HG03575 (cell line): ENCODE data around the gene MFSD2A.

Source experiments
- ATAC-seq: cut with Tn5 transposase; IDR thresholded peaks from one replicate; pipeline ENCODE4 v1.9.1; 2021; ENCODE audit not compliant: unreplicated experiment, insufficient number of reproducible peaks, low FRiP score; ENCODE audit errors: extremely low read depth

MFSD2A gene

GRCh38 chr1:39938856-39939255, 16.1 kb upstream of the MFSD2A start:
- no peak for ATAC-seq

GRCh38 chr1:39940253-39940652, 14.7 kb upstream of the MFSD2A start:
- ATAC-seq: no peak

- ATAC-seq: no peak
Observed at GRCh38 chr1:39940980-39941871, 13.7 kb upstream of the MFSD2A start.

DNA sequence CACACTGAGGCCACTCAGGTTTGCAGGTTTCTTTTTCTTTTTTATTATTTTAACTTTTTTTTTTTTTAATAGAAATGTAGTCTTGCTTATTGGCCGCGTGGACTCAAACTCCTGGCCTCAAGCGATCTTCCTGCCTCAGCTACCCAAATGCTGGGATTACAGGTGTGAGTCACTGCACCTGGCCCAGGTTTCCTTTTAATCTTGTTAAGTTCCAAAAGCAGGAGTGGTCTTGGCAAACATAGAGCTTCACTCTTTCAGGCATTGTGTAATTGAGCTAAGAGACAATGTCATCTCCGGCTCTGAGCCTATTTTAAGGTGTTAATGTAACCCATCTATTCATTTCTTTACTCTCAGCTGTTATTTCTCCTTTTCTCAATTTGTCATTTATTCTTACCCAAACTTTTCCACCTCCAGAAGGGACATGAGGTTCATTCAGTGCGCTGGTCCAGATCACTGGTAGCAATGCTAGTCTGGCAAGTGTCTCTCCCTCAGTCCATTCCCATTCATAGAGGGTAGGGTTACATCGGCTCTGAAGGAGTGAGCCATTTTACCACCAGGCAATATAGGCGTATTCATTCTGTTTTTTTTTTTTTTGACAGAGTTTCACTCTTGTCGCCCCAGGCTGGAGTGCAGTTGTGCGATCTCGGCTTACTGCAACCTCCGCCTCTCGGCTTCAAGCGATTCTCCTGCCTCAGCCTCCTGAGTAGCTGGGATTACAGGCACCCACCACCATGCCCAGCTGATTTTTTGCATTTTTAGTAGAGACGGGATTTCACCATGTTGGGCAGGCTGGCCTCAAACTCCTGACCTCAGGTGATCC, 11.3 kb upstream of the MFSD2A start:
- no peak for ATAC-seq

DNA sequence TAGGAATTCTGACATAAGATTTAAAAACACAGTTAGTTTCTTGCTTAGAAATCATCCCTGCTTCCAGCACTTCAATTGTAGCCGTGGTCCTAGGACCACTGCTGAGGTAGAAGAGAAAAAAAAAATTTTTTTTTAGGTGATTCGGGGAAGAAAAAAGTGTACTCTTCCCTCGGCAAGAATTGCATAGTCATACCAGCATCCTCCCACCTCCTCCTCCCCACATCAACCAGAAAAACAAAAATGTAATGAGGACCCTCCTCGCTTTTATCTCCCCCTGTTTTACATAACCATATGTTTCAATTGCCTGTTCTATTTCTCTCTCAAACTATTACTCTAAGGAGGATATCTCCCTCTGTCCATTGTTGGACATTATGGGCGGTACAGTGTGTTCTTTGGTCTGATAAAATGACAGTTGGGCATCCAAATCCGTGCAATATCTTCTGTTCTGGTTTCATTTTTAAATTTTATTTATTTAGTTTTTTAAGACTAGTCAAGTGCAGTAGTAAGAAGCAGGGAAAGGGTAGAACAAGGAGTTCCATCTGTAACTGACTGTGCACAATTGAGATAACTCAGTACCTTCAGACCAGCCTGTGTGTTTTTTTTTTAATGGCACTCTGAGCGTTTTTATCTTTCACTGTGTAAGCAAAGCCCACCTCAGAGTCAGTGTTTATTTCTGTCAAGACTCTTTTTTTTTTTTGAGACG, 10.4 kb upstream of the MFSD2A start:
- no peak for ATAC-seq

DNA sequence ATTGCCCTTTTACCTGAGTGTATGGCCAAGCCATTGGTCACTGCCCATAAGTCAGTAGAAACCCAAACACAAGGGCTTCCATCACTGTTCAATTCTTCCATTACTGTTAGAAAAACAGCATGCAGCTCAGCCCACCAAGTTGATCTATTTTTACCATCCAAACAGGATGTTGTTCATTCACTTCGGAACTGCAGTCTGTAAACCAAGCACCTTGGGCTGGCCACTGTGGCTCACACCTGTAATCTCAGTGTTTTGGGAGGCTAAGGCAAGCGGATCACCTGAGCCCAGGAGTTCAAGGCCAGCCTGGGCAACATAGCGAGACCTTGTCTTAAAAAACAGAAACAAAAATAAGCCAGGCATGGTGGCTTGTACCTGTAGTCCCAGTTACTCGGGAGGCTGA, 8.7 kb upstream of the MFSD2A start:
- no peak for ATAC-seq

DNA sequence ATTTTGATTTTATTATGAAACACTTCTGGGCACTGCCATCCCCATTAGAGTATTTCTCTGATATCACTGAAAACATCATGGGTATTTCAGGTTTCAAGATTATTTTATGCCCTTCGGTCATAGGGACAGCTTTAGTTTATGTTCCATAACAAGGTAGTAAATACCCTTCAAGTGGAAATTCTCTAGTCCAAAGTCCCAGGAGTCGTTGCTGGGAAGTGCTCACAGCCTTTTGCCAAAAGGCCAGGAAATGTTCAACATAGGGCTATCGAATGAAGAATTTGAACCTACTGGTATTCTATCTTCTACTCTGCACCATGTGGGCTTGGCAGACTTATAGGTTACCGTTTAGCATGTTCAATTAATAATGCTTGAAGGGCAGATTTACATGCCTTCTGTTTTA, 7.7 kb upstream of the MFSD2A start:
- ATAC-seq: no peak

DNA sequence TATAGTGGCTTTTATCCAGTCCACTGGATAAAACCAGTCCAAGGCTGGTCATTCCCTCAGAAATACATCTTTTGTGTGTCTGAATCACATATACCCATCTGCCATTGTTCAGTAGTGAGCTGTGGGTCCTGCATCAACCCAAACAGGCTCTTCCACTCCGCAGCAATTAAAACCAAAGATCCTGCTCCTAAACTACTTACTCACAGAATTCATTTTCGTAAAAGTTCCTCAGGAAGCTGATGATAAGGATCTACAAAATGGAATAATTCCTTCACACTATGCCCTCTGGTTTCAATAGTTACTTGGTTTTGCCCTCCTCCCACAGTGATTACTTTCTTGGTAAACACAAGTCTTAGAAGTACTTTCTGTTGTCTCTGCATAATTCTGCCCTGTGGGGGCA, 5.1 kb upstream of the MFSD2A start:
- no peak for ATAC-seq

GRCh38 chr1:39951926-39952325, 3.0 kb upstream of the MFSD2A start:
- no peak for ATAC-seq

- ATAC-seq: no peak
Observed at GRCh38 chr1:39952359-39953110, 2.4 kb upstream of the MFSD2A start.

DNA sequence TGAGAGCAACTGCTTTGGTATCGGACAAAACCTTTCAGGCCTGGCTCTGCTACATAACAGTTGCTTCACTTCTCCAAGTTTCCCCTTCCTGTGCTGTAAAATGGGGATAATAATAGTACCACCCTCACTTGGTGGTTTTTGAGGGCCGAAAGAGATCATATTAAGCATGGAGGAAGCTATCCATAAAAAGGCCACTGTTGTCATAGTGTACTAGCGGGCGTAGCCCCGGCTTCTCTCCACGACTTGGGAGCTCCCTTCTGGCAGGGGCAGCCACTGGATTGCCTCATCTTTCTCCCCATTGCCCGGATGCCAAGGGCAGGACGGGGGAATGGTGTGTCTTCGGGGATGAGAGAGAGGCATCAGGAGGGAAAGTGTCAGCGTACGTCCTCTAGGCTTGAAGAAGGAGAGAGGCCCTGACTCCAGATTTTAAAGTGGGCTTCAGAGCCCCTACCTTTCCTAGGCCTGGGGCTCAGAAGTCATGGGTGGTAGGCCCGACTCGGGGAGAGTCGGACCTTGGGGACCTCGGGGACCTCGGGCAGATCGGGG, 548 bp upstream of the MFSD2A start:
- no peak for ATAC-seq

- ATAC-seq: no peak
Observed at GRCh38 chr1:39955547-39956539, 898 bp downstream of the MFSD2A start.

- no peak for ATAC-seq
Observed at GRCh38 chr1:39957299-39958015, 2.5 kb downstream of the MFSD2A start.

- ATAC-seq: no peak
Observed at GRCh38 chr1:39958403-39959200, 3.7 kb downstream of the MFSD2A start.

DNA sequence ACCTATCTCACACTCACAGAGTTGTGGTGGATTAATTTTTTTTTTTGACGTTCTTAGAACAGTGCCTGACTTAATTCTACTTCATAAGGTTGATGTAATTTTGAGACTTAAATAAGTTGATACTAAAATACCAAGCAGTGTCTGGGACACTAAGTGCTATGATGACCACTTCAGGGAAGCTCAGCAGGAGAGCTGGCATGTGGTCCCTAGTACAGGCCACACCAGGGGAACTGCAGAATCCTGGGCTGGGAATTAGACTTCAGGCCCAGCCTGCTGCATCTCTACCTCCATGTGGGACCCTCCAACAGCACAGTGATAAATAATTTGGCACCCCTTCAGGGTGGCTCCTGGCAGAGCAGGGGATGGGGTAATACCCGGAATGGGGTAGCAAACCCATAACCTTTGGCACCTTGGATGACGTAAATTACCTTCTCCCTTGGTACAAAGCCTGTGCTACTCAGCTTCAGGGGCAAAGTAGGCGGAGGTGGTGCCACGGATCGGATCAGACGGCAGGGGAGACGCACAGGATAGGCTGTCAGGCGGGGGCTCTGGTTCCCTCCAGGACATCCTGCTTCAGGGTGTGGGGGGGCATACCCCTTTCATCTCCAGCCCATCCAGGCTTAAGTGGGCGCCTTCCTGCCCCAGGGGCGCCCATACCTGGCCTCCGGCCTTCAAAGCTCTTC, 4.8 kb downstream of the MFSD2A start:
- ATAC-seq: no peak
